ENCODE measurements around the gene RPL10. TPM values are rescaled to one million over a fixed set of nuclear protein-coding genes. Genes with fewer than 3 reads are reported as not detected.
A peak's percentile ranks its signal among the peaks of the same experiment; 100 is the strongest.

Gene RPL10
- total RNA-seq, 2 experiments from 2014 or later, result 5,036 to 5,204 TPM

GRCh38 chrX:154409222-154409871 lies 11.2 kb downstream of the RPL10 start, which contains the start of gene DNASE1L1:
TSS of gene DNASE1L1 (minus strand) at chrX:154409254. CDS start at chrX:154405568, 3,686 bp downstream.
- Mint-ChIP-seq H3K27ac (peak within 1 kb of the TSS; percentile 58), H3K36me3 (ENCODE audit: low read depth) (peaks cover 15% of the 10 kb centered on the region), H3K27me3 (no peaks in the 10 kb centered on the region), H3K4me1 (ENCODE audit: low read depth) (peaks cover 17% of the 10 kb centered on the region), H3K9me3 (no peaks in the 10 kb centered on the region), H3K4me3 (peak within 1 kb of the TSS; percentile 60)
- DNase-seq, result peak in 4 of 14 experiments; percentile 32 to 72 (median 48)
- CTCF ChIA-PET, result no interaction called here
- no peaks in the 10 kb centered on the region for H3K36me3 ChIP-seq (ENCODE audit: insufficient read depth, low read length)
- TF ChIP-seq, protein P1, sequence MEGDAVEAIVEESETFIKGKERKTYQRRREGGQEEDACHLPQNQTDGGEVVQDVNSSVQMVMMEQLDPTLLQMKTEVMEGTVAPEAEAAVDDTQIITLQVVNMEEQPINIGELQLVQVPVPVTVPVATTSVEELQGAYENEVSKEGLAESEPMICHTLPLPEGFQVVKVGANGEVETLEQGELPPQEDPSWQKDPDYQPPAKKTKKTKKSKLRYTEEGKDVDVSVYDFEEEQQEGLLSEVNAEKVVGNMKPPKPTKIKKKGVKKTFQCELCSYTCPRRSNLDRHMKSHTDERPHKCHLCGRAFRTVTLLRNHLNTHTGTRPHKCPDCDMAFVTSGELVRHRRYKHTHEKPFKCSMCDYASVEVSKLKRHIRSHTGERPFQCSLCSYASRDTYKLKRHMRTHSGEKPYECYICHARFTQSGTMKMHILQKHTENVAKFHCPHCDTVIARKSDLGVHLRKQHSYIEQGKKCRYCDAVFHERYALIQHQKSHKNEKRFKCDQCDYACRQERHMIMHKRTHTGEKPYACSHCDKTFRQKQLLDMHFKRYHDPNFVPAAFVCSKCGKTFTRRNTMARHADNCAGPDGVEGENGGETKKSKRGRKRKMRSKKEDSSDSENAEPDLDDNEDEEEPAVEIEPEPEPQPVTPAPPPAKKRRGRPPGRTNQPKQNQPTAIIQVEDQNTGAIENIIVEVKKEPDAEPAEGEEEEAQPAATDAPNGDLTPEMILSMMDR (IDR thresholded peaks at IDR 0.05), result no peak
- no peaks in the 10 kb centered on the region for H3K9me3 ChIP-seq (ENCODE audit: control insufficient read depth in 1 of 2, insufficient read depth in 1 of 2, low read length in 2 of 2)
- no peaks in the 10 kb centered on the region for H3K27me3 ChIP-seq (ENCODE audit: control insufficient read depth in 1 of 2, insufficient read depth in 2 of 2, low read length in 2 of 2)
- POLR2A ChIA-PET, result interaction anchor here (0.6 to 2.3 kb wide), 4 partner anchors 9 to 49 kb away, joined by 3 to 13 read pairs (median 4); partner anchors contain the start of genes EMD and RPL10
- intact Hi-C loops (cut with DNase I, micrococcal nuclease), result no loop called here
- peak within 1 kb of the TSS; percentile 37 for H3K4me3 ChIP-seq (ENCODE audit: low read length)
- no peak within 1 kb of the TSS for H3K27ac ChIP-seq (ENCODE audit: low read depth in 1 of 2, low read length in 2 of 2)
- peaks cover 21% of the 10 kb centered on the region for H3K4me1 ChIP-seq (ENCODE audit: insufficient read depth, low read length)
- no peak for ATAC-seq (ENCODE audit: poor library complexity)

DNA sequence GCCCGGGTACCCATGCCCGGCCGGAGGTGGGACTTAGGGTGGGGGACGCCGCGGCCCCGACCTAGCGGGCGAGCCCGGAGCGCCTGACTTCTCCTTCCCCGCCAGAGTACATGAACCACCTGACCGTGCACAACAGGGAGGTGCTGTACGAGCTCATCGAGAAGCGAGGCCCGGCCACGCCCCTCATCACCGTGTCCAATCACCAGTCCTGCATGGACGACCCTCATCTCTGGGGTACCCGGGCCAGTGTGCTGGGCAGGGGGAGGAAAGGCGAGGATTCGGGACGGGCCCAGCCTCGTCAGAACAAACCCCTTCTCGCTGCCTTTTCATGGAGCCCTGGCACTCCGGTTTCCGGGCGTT lies 13.8 kb downstream of the RPL10 start:
- Mint-ChIP-seq H3K27ac (peak overlapping the region; percentile 91), H3K4me3 (peak overlapping the region; percentile 83), H3K27me3 (no peaks in the 10 kb centered on the region), H3K36me3 (ENCODE audit: low read depth) (peaks cover 24% of the 10 kb centered on the region), H3K4me1 (ENCODE audit: low read depth) (peaks cover 17% of the 10 kb centered on the region), H3K9me3 (no peaks in the 10 kb centered on the region)
- Histone ChIP-seq H3K4me1 (ENCODE audit: insufficient read depth, low read length) (peaks cover 21% of the 10 kb centered on the region), H3K36me3 (ENCODE audit: insufficient read depth, low read length) (no peaks in the 10 kb centered on the region), H3K27me3 (ENCODE audit: control insufficient read depth in 1 of 2, insufficient read depth in 2 of 2, low read length in 2 of 2) (no peaks in the 10 kb centered on the region), H3K4me3 (ENCODE audit: low read length) (peak overlapping the region; percentile 63), H3K27ac (ENCODE audit: low read depth in 1 of 2, low read length in 2 of 2) (peak overlapping the region; percentile 52 to 74), H3K9me3 (ENCODE audit: control insufficient read depth in 1 of 2, insufficient read depth in 1 of 2, low read length in 2 of 2) (no peaks in the 10 kb centered on the region)
- TF ChIP-seq, protein P1 (IDR thresholded peaks at IDR 0.05), result no peak
- intact Hi-C loops (cut with DNase I, micrococcal nuclease), result loop anchor here in 1 of 2 experiments (1.0 kb wide), 1 partner anchor 16 kb away; the partner anchor contains the start of gene ATP6AP1
- peak; percentile 35 for ATAC-seq (ENCODE audit: poor library complexity)
- ChIA-PET CTCF (interaction anchor here (2.8 kb wide), 1 partner anchor 13 kb away, joined by 15 read pairs; the partner anchor contains the start of gene RPL10), POLR2A (interaction anchor here (0.6 to 3.5 kb wide), 11 partner anchors 11 to 105 kb away, joined by 3 to 40 read pairs (median 5); partner anchors contain the start of genes ATP6AP1, FAM3A, FAM50A and RPL10)
- peak in 10 of 14 experiments; percentile 19 to 65 (median 50) for DNase-seq

GRCh38 chrX:154412468-154412867 lies 14.3 kb downstream of the RPL10 start:
- TF ChIP-seq, protein P1 (IDR thresholded peaks at IDR 0.05), result no peak
- Histone ChIP-seq H3K4me1 (ENCODE audit: insufficient read depth, low read length) (peaks cover 21% of the 10 kb centered on the region), H3K27ac (ENCODE audit: low read depth in 1 of 2, low read length in 2 of 2) (peak overlapping the region; percentile 52 to 74), H3K9me3 (ENCODE audit: control insufficient read depth in 1 of 2, insufficient read depth in 1 of 2, low read length in 2 of 2) (no peaks in the 10 kb centered on the region), H3K4me3 (ENCODE audit: low read length) (peak overlapping the region; percentile 63), H3K27me3 (ENCODE audit: control insufficient read depth in 1 of 2, insufficient read depth in 2 of 2, low read length in 2 of 2) (no peaks in the 10 kb centered on the region), H3K36me3 (ENCODE audit: insufficient read depth, low read length) (no peaks in the 10 kb centered on the region)
- Mint-ChIP-seq H3K27ac (peak overlapping the region; percentile 91), H3K4me3 (peak overlapping the region; percentile 83), H3K9me3 (no peaks in the 10 kb centered on the region), H3K36me3 (ENCODE audit: low read depth) (peaks cover 24% of the 10 kb centered on the region), H3K4me1 (ENCODE audit: low read depth) (peaks cover 17% of the 10 kb centered on the region), H3K27me3 (no peaks in the 10 kb centered on the region)
- ChIA-PET CTCF (interaction anchor here (2.8 kb wide), 1 partner anchor 14 kb away, joined by 15 read pairs; the partner anchor contains the start of gene RPL10), POLR2A (interaction anchor here (0.9 to 3.5 kb wide), 9 partner anchors 11 to 104 kb away, joined by 3 to 40 read pairs (median 5); partner anchors contain the start of genes ATP6AP1, FAM3A, FAM50A and RPL10)
- intact Hi-C loops (cut with DNase I, micrococcal nuclease), result loop anchor here in 1 of 2 experiments (1.0 kb wide), 1 partner anchor 16 kb away; the partner anchor contains the start of gene ATP6AP1
- DNase-seq, result peak in 8 of 14 experiments; percentile 31 to 77 (median 46)
- peak; percentile 69 for ATAC-seq (ENCODE audit: poor library complexity)
